Psoas muscle (tissue), 8 donors: ENCODE data around the gene EGFLAM. TPM values are rescaled to one million over a fixed set of nuclear protein-coding genes. Genes with fewer than 3 reads are reported as not detected.

Experiments used
- ATAC-seq, 4 donors: fragments of 200-7000 bp; cut with Tn5 transposase; one replicate each; pipeline ENCODE4 v1.9.1; 2020; ENCODE audit warnings: moderate library complexity in 3 of 4, mild to moderate bottlenecking in 2 of 4
- DNase-seq, 2 donors: peaks; one replicate each; pipeline ENCODE4 v3.0.0-alpha.2; 2020
- H3K27ac ChIP-seq: fragments of 200-600 bp; one replicate; pipeline ENCODE4 v1.8.0; 2022
- H3K27me3 ChIP-seq, 3 donors: fragments of 200-600 bp in 1 of 3; one replicate each; pipeline versions ENCODE4 v1.6.1 to v1.8.0; 2013 to 2022; ENCODE audit warnings: low read length in 2 of 3, mild to moderate bottlenecking in 2 of 3, moderate library complexity in 1 of 3; ENCODE audit not compliant: insufficient read depth in 3 of 3
- H3K36me3 ChIP-seq, 2 donors: fragments of 200-600 bp in 1 of 2; one replicate each; pipeline versions ENCODE4 v1.6.1 to v1.8.0; 2013 to 2022; ENCODE audit warnings: low read depth in 1 of 2, mild to moderate bottlenecking in 1 of 2, moderate library complexity in 1 of 2; ENCODE audit not compliant: insufficient read depth in 1 of 2
- H3K4me1 ChIP-seq: fragments of 200-600 bp; one replicate; pipeline ENCODE4 v1.8.0; 2022
- H3K4me3 ChIP-seq: fragments of 200-600 bp; one replicate; pipeline ENCODE4 v1.8.0; 2022; ENCODE audit warnings: mild to moderate bottlenecking
- H3K9me3 ChIP-seq: fragments of 200-600 bp; one replicate; pipeline ENCODE4 v1.8.0; 2022
- WGBS, 3 donors: extraction: QIAGEN DNeasy Blood & Tissue Kit; methylation state at CpG; one replicate each; pipeline versions ENCODE4 v1.1.6 to v1.1.7; 2013; 5-methylcytosine and 5-hydroxymethylcytosine counted together
- intact Hi-C, 2 donors: fragments of 100-400 bp; cut with DNase I; formaldehyde crosslinking; loops; one replicate each; pipeline versions ENCODE4 v1.11.0 to v1.14.2; 2022
- polyA plus RNA-seq, 3 donors: library from polyadenylated mRNA; stranded (reverse); fragments of 200-250 nt; gene quantifications; one replicate each; pipeline ENCODE4 v1.2.3, GENCODE V29; 2013
- total RNA-seq, 4 donors: library from RNA; stranded (reverse); fragmentation: NEBNext Ultra II Directional in 2 of 4; extraction: Animal tissue kit (Norgen Biotek cat#: 25700) in 2 of 4; gene quantifications; one replicate each; pipeline versions ENCODE4 v1.2.1 to v1.2.4, GENCODE V29; 2021 to 2023
- TF ChIP-seq, protein P1 (sequence below): fragments of 200-600 bp; IDR thresholded peaks from one replicate; pipeline ENCODE4 v1.8.0; 2022; ENCODE audit warnings: antibody characterized with exemption
- donor health status: healthy with polysubstance abuse.
- donor health status: DM: no; HTN: no; CAD: no; lungs with moderate emphysema.
- donor health status: Bipolar disorder and iron deficiency.
- donor health status: healthy.
- donor health status: DM: yes; HTN: yes; CAD: no.
- donor health status: DM: no; HTN: no; CAD: no.
- donor health status: DM: no; HTN: no; CAD: no.
- donor health status: DM: yes; HTN: yes; CAD: no.

Gene EGFLAM
- total and polyA plus RNA-seq, 7 donors, result 16.0 to 53.8 (median 35.3) TPM

DNA sequence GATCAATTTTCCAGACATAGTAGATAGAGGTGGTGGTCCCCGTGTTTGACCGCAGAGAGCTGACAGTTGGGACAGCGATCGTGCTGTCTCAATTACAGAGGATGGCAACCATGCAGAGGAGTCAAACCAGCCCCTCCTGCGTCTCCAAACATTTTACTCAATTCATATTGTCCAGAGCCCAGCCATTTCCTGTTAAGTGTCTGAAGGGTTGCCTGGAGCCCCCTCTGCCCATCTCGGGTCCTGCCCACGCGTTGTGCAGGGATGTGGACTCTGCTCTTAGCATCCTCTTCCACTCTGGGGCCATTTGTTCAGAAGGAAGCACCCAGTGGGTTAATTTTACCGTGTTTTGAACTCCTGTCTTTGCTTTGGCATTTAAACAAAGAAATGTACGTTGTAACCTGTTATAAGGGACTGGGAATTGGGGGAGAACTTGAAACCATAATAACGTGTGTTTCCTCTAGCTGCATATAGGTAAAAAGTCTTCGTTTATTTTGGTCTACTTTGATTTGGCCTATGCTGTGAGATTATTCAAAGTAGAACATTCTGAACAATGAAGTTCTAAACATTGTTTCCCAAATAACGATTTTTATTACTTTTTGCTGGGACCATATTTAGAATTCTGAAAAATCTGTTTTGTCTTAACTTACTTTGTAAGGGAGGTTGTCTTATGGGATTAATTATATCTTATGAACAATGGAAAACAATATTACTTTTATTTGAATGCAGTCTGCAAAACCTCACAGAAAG lies 876 bp downstream of the EGFLAM start:
- intact Hi-C loops, result no loop called here
- 13 to 18% (median 17%) methylated on average over 13 of the region's 13 CpGs for WGBS, 3 donors
- Histone ChIP-seq H3K9me3 (no peaks in the 10 kb centered on the region), H3K27me3 (peaks cover 0 to 75% (median 14%) of the 10 kb centered on the region in 3 donors), H3K27ac (peak overlapping the region; percentile 33), H3K4me1 (peaks cover 2% of the 10 kb centered on the region), H3K36me3 (no peaks in the 10 kb centered on the region), H3K4me3 (peak overlapping the region; percentile 72)
- TF ChIP-seq, protein P1, sequence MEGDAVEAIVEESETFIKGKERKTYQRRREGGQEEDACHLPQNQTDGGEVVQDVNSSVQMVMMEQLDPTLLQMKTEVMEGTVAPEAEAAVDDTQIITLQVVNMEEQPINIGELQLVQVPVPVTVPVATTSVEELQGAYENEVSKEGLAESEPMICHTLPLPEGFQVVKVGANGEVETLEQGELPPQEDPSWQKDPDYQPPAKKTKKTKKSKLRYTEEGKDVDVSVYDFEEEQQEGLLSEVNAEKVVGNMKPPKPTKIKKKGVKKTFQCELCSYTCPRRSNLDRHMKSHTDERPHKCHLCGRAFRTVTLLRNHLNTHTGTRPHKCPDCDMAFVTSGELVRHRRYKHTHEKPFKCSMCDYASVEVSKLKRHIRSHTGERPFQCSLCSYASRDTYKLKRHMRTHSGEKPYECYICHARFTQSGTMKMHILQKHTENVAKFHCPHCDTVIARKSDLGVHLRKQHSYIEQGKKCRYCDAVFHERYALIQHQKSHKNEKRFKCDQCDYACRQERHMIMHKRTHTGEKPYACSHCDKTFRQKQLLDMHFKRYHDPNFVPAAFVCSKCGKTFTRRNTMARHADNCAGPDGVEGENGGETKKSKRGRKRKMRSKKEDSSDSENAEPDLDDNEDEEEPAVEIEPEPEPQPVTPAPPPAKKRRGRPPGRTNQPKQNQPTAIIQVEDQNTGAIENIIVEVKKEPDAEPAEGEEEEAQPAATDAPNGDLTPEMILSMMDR, result no peak
- no peak for DNase-seq
- peak in 3 of 4 donors; percentile 7 to 39 (median 13) for ATAC-seq

DNA sequence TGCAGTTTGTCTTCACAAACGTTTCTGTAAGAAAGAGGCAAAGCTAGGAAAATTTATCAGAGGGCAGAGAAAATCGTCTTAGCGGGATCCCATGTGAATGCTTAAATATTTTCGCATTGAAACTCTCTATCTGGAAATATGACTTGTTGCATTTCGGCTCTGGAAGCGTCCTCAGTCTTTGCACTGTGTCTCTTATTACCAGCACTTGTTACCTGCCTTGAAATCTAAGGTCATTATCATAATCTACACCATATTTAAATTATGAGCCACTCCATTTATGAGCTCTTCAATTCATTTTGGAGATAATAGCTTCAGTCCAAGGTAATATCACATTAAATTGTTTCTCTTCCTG lies 1.4 kb downstream of the EGFLAM start:
- DNase-seq, result no peak
- intact Hi-C loops, result loop anchor here (10.0 kb wide), 2 partner anchors 105 to 545 kb away; no protein-coding TSS in a partner anchor
- no peaks in the 10 kb centered on the region for H3K9me3 ChIP-seq
- peak overlapping the region; percentile 72 for H3K4me3 ChIP-seq
- TF ChIP-seq, protein P1, result no peak
- no peak overlapping the region for H3K27ac ChIP-seq
- no peaks in the 10 kb centered on the region for H3K36me3 ChIP-seq
- H3K4me1 ChIP-seq, result peaks cover 2% of the 10 kb centered on the region
- WGBS, 3 donors, result 52 to 67% (median 66%) methylated on average over 6 of the region's 6 CpGs
- peaks cover 0 to 80% (median 14%) of the 10 kb centered on the region in 3 donors for H3K27me3 ChIP-seq
- no peak for ATAC-seq

DNA sequence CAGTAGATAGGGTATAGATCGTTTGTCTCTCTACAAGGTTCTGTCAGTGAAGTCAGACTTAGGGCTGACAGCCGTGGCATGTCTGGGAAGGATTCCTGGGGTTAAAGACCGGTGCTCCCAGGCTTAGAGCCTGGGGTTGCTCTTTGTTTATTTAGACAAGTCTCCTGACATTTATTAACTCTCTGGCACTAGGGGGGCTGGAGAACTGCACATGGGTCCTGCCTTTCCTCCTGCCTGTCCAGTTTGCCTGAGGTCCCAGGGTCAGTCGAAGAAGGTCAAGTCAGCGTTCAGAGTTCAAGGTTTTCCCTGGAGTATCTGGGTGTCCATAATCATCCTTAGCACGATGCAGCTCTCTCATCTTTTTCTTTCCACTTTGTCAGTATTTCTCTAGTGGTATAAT lies 5.6 kb downstream of the EGFLAM start:
- WGBS, 3 donors, result 19 to 23% (median 23%) methylated on average over 6 of the region's 6 CpGs
- peaks cover 0 to 46% (median 0%) of the 10 kb centered on the region in 3 donors for H3K27me3 ChIP-seq
- no peak for ATAC-seq

DNA sequence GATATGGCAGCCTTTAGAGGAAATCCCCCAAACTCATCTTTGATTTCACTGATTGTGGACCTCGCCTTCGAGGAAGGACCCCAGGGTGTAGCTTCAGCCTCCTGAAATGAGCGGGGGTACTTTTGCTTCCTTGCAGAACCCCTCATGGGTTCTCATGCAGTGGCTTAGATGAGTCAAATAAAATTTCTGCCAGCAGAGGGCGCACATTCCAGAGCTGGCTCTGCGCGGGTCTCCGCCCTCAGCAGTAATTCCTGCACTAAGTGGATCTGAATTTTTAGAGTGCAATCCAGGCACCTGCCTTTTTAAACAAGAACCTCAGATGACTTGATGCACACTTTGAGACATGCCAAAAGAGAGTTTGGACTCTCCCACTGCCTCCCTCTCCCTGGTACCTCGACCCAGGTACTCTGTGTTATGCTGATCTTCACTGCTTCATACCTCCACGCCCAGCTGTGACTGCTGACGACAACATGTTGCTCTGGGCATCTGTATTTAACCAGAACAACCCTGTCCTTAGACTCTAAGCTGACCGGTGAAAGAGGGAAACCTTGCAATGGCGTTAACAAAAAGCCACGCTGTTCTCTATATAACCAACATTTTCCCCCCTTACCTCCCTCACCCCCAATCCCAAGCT lies 7.3 kb downstream of the EGFLAM start:
- no peaks in the 10 kb centered on the region for H3K4me1 ChIP-seq
- H3K4me3 ChIP-seq, result peak overlapping the region; percentile 15
- intact Hi-C loops, result loop anchor here (5.0 to 10.0 kb wide), 3 partner anchors 99 to 552 kb away; no protein-coding TSS in a partner anchor
- DNase-seq (peak; percentile 34 to 54), ATAC-seq (peak; percentile 66 to 84 (median 74))
- no peak overlapping the region for H3K27ac ChIP-seq
- H3K27me3 ChIP-seq, result peaks cover 0 to 32% (median 0%) of the 10 kb centered on the region in 3 donors
- H3K36me3 ChIP-seq, result no peaks in the 10 kb centered on the region
- TF ChIP-seq, protein P1, result peak; percentile 78
- H3K9me3 ChIP-seq, result no peaks in the 10 kb centered on the region
- 28 to 33% (median 32%) methylated on average over 13 of the region's 13 CpGs for WGBS, 3 donors

More for the DNA sequence above, 5.6 kb downstream of the EGFLAM start:
- H3K9me3 ChIP-seq, result no peaks in the 10 kb centered on the region
- intact Hi-C loops, result loop anchor here (10.0 kb wide), 2 partner anchors 101 to 541 kb away; no protein-coding TSS in a partner anchor
- no peak overlapping the region for H3K27ac ChIP-seq
- H3K4me3 ChIP-seq, result no peak overlapping the region
- no peaks in the 10 kb centered on the region for H3K4me1 ChIP-seq
- DNase-seq, result no peak
- TF ChIP-seq, protein P1, result no peak
- no peaks in the 10 kb centered on the region for H3K36me3 ChIP-seq
